HL-60 (cell line): Measurements from ENCODE around the gene CHRNA4.

Source experiments
- DNase-seq, 2 experiments: peaks; one replicate each; pipeline ENCODE4 v3.0.0-alpha.2; 2010 to 2020; ENCODE audit warnings: low read depth in 1 of 2, low spot score in 1 of 2
- H3K27ac ChIP-seq: fragments of 250-450 bp; sonication (Bioruptor Pico); replicated peaks from 2 replicates; pipeline ENCODE4 v1.5.1; 2020; ENCODE audit warnings: mild to moderate bottlenecking, moderate library complexity
- H3K27me3 ChIP-seq: fragments of 250-450 bp; sonication (Bioruptor Pico); 2 replicates; pipeline ENCODE4 v1.5.1; 2021; ENCODE audit warnings: mild to moderate bottlenecking, moderate library complexity; ENCODE audit not compliant: insufficient read depth, poor library complexity, severe bottlenecking
- H3K4me3 ChIP-seq: replicated peaks from 2 replicates; pipeline ENCODE4 v1.5.1; 2011; ENCODE audit warnings: mild to moderate bottlenecking, control low read depth, low read length; ENCODE audit not compliant: insufficient read depth
- GABPA ChIP-seq: IDR thresholded peaks from 2 replicates; pipeline ENCODE4 v1.6.1; 2012; ENCODE audit warnings: low read depth
- POLR2AphosphoS5 ChIP-seq: IDR thresholded peaks from 2 replicates; pipeline ENCODE4 v1.6.1; 2012; ENCODE audit warnings: low read depth
- REST ChIP-seq: IDR thresholded peaks from 2 replicates; pipeline ENCODE4 v1.6.1; 2012; ENCODE audit warnings: low read depth; ENCODE audit not compliant: insufficient replicate concordance
- SPI1 ChIP-seq: IDR thresholded peaks from 2 replicates; pipeline ENCODE4 v1.6.1; 2012; ENCODE audit warnings: low read depth, mild to moderate bottlenecking, borderline replicate concordance
- TF ChIP-seq, protein P1 (sequence below): IDR thresholded peaks from one replicate; pipeline ENCODE4 v1.5.1; 2011; ENCODE audit warnings: low read length, control low read depth, inconsistent platforms; ENCODE audit not compliant: insufficient read depth

Gene CHRNA4

GRCh38 chr20:63330084-63330760 is 30.9 kb downstream of the CHRNA4 start:
- Histone ChIP-seq H3K27me3 (no peaks in the 10 kb centered on the region), H3K4me3 (no peak overlapping the region), H3K27ac (no peak overlapping the region)
- no peak for TF ChIP-seq SPI1
- no peak for TF ChIP-seq REST
- no peak for TF ChIP-seq POLR2AphosphoS5
- TF ChIP-seq, protein P1, sequence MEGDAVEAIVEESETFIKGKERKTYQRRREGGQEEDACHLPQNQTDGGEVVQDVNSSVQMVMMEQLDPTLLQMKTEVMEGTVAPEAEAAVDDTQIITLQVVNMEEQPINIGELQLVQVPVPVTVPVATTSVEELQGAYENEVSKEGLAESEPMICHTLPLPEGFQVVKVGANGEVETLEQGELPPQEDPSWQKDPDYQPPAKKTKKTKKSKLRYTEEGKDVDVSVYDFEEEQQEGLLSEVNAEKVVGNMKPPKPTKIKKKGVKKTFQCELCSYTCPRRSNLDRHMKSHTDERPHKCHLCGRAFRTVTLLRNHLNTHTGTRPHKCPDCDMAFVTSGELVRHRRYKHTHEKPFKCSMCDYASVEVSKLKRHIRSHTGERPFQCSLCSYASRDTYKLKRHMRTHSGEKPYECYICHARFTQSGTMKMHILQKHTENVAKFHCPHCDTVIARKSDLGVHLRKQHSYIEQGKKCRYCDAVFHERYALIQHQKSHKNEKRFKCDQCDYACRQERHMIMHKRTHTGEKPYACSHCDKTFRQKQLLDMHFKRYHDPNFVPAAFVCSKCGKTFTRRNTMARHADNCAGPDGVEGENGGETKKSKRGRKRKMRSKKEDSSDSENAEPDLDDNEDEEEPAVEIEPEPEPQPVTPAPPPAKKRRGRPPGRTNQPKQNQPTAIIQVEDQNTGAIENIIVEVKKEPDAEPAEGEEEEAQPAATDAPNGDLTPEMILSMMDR = no peak
- no peak for TF ChIP-seq GABPA
- no peak for DNase-seq

- TF ChIP-seq REST (no peak), SPI1 (no peak), POLR2AphosphoS5 (no peak), GABPA (no peak)
- TF ChIP-seq, protein P1 = no peak
- Histone ChIP-seq H3K27ac (no peak overlapping the region), H3K4me3 (no peak overlapping the region), H3K27me3 (no peaks in the 10 kb centered on the region)
- no peak for DNase-seq
These were observed 31.6 kb downstream of the CHRNA4 start for GRCh38 chr20:63329331-63330083.

GRCh38 chr20:63328718-63329275 is 32.4 kb downstream of the CHRNA4 start:
- no peak for DNase-seq
- Histone ChIP-seq H3K27me3 (no peaks in the 10 kb centered on the region), H3K4me3 (no peak overlapping the region), H3K27ac (no peak overlapping the region)
- TF ChIP-seq POLR2AphosphoS5 (no peak), GABPA (no peak), REST (no peak), SPI1 (no peak)
- TF ChIP-seq, protein P1 = no peak
